ENCODE data around the gene CBLN1.

DNA sequence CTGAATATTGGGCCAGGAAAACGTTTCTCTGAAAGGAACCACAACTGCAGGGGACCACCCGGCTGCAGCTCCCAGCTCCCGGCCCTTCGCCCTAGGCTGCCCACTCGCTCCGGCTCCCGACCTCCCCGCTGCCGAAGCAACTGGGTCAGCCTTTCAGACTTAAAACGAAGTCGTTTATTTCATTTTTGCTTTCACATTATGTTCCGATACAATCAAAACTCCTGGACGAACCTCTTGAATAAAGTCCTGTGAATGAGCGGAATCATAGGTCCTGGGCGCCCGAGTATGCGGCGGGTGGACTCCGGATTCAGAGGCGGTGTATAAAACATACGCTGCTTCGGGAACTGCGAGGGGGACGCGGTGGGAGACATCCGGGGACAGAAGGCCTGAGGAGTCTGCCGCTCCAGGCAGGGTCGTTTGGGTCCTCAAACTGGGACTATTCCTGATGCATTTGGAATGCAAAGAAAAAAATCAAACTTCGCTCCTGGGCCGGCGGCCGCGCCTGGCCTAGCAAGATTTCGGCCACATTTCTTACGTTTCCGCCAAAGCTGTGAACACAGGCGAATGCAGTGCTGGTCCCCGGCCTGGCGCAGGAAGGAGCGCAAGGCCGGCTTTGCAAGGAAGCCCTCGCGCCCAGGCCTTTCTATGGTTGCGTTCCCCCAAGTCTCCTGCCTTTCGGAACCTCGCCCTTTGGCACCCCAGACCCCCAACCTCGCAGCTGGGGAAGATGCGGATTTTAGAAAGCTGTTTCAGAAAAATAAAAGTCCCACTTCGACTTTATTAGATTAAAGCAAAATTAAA lies 3.7 kb downstream of the CBLN1 start:
- TF ChIP-seq POLR2A (IDR thresholded peaks at IDR 0.05) (no peak), CTCF (IDR thresholded peaks at IDR 0.05 in 4 of 5, conservative IDR thresholded peaks at IDR 0.05 in 1 of 5) (no peak)
